Activated naive CD4-positive, alpha-beta T cell treated with anti-CD3 and anti-CD28 coated beads for 36 hours (primary cell): Measurements from ENCODE around the gene B4GALT2. TPM values are rescaled to one million over a fixed set of nuclear protein-coding genes. Genes with fewer than 3 reads are reported as not detected.

ENCODE experiments used
- CTCF ChIA-PET: fragments of 350-600 bp; sonication (Branson Sonifier 250); formaldehyde crosslinking; loops from one replicate; lab custom pipeline; 2021; ENCODE audit warnings: antibody characterized with exemption; lab: Charles Lee
- DNase-seq: peaks from one replicate; pipeline ENCODE4 v3.0.0-alpha.2; 2020
- H3K27ac Mint-ChIP-seq: one replicate; pipeline ENCODE4 v1.8.0; 2021; ENCODE audit warnings: mild to moderate bottlenecking, mixed read lengths
- H3K27me3 Mint-ChIP-seq: one replicate; pipeline ENCODE4 v1.8.0; 2021; ENCODE audit warnings: low read depth, mixed read lengths
- H3K36me3 Mint-ChIP-seq: one replicate; pipeline ENCODE4 v1.8.0; 2021; ENCODE audit warnings: low read depth, mixed read lengths
- H3K4me1 Mint-ChIP-seq: one replicate; pipeline ENCODE4 v1.8.0; 2021; ENCODE audit warnings: low read depth, mixed read lengths
- H3K4me3 Mint-ChIP-seq: one replicate; pipeline ENCODE4 v1.8.0; 2021; ENCODE audit warnings: mild to moderate bottlenecking, moderate library complexity, mixed read lengths
- H3K9me3 Mint-ChIP-seq: one replicate; pipeline ENCODE4 v1.8.0; 2021; ENCODE audit warnings: mixed read lengths
- intact Hi-C: fragments of 100-400 bp; cut with micrococcal nuclease; formaldehyde crosslinking; loops from one replicate; pipeline ENCODE4 v1.15.1; 2023
- total RNA-seq, 2 experiments: library from RNA; stranded (reverse); gene quantifications; one replicate each; pipeline ENCODE4 v1.2.3, GENCODE V29; 2021

The B4GALT2 gene
- total RNA-seq, 2 experiments from 2014 or later, result 18.7 to 19.2 TPM

DNA sequence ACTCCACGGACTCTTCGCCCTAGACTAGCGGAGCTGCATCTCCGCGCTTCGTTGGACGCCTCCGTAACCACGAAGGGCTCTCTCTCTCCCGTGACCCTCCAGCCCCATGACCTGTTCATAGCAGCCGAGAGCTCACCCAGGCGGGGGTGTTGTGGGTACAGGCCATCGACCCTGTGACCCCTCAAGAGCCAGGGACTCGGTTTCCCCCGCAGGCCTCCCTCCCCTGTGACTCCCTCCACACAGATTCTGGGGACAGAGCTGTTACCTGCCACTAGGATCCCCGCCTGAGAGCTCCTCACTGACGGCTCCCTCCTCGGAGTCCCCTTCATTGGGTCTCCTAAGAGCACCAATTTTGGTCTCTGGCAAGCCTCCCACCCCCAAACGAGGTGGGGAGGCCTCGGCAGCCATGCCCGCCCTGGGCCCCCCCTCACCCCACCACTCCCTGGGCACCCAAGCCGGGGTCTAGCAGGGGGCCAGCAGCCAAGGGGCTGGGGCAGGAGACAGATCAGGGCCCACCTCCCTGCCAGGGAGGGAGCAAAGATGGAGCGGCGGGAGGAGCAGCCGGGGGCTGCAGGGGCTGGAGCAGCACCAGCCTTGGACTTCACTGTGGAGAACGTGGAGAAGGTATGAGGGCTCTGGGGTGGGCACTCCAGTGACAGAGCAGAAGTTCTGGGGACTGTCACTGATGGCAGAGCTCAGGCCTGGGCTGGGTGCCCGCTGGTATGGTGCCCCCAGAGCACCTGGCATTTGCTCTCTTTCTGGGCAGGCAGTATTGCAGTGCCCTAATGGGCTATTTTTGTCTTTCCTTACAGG lies 31.7 kb upstream of the B4GALT2 start:
- H3K9me3 Mint-ChIP-seq, result no peaks in the 10 kb centered on the region
- intact Hi-C loops, result loop anchor here (10.0 kb wide), 1 partner anchor 582 kb away; the partner anchor contains the start of gene ELOVL1
- peak; percentile 26 for DNase-seq
- H3K36me3 Mint-ChIP-seq, result peaks cover 7% of the 10 kb centered on the region
- no peaks in the 10 kb centered on the region for H3K27me3 Mint-ChIP-seq
- H3K27ac Mint-ChIP-seq, result peak overlapping the region; percentile 88
- H3K4me3 Mint-ChIP-seq, result peak overlapping the region; percentile 90
- H3K4me1 Mint-ChIP-seq, result peaks cover 41% of the 10 kb centered on the region
- CTCF ChIA-PET, result interaction anchor here (0.6 to 5.6 kb wide), 10 partner anchors 10 to 183 kb away, joined by 3 to 76 read pairs (median 4); partner anchors contain the start of gene ARTN

DNA sequence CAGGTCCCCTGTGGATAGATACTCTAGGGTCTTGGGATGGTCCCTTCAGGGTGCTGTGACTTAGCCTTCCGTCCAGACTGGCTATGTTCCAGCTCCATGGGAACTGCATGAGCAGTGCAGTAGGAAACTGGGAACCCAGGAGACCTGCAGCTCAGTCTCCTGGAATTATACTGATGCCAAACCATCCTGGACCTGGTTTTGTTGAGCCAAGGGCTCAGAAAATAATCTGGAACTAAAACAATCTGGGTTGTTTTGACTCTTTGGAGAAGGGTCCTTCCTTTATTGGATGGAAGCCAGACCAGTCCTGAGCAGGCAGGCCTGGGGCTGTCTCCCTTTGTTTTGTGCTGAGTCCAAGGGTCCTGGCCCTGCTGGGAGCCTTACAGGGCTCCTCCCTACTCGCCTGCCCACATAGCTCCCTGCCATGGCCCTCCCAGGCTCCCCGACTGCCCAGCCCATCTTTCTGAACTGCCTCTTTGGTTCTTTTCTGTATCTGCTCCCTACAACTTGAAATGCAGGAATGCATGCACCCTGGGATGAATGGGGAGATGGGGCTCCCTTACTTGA lies 31.1 kb upstream of the B4GALT2 start:
- no peak for DNase-seq
- Mint-ChIP-seq H3K9me3 (no peaks in the 10 kb centered on the region), H3K36me3 (peaks cover 7% of the 10 kb centered on the region), H3K4me3 (peak overlapping the region; percentile 90), H3K4me1 (peaks cover 39% of the 10 kb centered on the region), H3K27ac (peak overlapping the region; percentile 68), H3K27me3 (no peaks in the 10 kb centered on the region)
- intact Hi-C loops, result loop anchor here (10.0 kb wide), 1 partner anchor 583 kb away; the partner anchor contains the start of gene ELOVL1
- CTCF ChIA-PET, result interaction anchor here (0.6 to 0.9 kb wide), 2 partner anchors 37 to 100 kb away, joined by 3 to 4 read pairs; no protein-coding TSS in a partner anchor

DNA sequence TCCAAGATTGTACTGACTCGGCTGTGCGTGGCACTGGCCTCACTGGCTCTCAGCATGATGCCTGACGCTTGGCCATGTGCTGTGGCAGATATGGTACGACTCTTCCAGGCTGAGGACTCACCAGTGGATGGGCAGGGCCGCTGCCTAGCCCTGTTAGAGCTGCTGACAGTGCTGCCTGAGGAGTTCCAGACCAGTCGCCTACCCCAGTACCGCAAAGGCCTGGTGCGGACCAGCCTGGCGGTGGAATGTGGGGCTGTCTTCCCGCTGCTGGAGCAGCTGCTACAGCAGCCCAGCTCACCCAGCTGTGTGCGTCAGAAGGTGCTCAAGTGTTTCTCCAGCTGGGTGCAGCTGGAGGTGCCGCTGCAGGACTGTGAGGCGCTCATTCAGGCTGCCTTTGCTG lies 29.3 kb upstream of the B4GALT2 start:
- H3K4me3 Mint-ChIP-seq, result no peak overlapping the region
- H3K9me3 Mint-ChIP-seq, result no peaks in the 10 kb centered on the region
- DNase-seq, result no peak
- intact Hi-C loops, result loop anchor here (10.0 kb wide), 1 partner anchor 585 kb away; the partner anchor contains the start of gene ELOVL1
- H3K36me3 Mint-ChIP-seq, result peaks cover 2% of the 10 kb centered on the region
- no peaks in the 10 kb centered on the region for H3K27me3 Mint-ChIP-seq
- H3K4me1 Mint-ChIP-seq, result peaks cover 33% of the 10 kb centered on the region
- CTCF ChIA-PET, result interaction anchor here (0.7 to 3.1 kb wide), 5 partner anchors 14 to 422 kb away, joined by 3 to 8 read pairs (median 4); no protein-coding TSS in a partner anchor
- H3K27ac Mint-ChIP-seq, result no peak overlapping the region

DNA sequence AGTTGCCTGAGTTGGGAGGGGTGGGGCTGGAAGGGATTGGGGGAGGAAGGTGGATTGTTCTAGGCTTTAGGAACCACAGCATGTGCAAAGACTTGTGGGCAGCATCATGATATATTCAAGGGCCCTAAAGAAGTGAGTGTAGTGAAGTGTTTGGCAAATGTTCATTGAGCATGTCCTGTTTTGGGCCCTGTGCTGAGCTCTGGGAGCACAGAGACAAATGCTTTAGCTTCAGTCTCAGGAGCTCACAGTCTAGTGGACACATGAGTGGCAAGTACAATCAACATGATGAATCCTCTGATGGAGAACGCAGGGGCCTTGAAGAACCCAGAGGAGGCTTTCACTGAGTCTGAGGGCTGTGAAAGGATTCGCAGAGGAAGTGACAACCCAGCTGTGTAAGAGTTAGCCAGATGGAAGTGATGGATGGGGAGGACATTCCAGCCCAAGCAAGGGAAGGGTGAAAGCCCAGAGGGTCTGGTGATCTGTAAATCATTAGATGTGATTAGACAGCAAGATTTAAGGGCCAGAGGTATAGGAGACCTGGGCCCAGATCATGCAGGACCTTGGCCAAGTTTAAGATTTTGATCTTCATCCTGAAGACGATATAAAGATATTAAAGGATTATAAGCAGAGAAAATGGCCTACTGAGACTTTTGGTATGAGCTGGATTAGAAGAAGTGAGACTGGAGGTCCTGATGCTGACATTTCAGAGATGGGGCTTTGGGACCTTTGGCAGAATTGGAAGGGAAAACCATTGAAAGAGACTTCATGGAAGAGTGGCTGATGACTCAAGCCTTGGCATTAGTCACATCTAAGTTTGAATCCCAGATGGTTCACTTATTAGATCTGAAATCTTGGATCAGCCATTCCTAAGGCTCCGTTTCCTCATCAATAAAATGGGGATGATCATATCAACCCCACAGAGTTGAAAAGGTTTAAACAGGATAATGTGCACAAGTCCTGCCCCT lies 27.7 kb upstream of the B4GALT2 start:
- Mint-ChIP-seq H3K4me1 (peaks cover 21% of the 10 kb centered on the region), H3K4me3 (no peak overlapping the region)

DNA sequence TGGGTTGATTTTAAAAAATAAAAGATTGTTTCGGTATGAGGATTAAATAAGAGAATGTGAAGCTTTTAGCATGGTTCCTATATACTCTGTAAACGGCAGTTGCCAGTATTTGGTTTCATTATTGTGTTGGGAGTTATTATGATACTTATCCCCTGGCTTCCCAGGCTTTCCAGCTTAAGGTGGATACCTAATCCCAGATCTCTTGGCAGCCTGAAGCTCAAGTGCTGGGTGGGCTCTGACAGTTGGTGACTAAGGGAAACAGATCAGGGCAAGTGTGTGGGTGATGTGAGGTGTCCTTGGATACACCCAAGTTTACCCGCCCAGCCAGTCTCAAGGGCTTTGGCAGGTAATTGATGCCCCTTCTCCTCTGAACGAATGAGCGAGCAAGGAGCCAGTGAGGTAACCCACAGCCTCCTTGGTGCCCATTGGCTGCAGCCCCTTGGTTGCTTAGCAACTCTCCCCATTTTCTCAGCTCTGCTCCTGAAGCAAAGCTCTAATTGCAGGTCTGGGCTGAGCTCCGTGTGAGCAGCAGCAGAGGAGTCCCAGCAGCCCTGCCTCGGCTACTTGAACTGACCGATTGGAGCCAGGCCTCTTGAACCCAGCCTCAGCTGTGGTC lies 26.2 kb upstream of the B4GALT2 start:
- H3K27me3 Mint-ChIP-seq, result no peaks in the 10 kb centered on the region
- no peak overlapping the region for H3K27ac Mint-ChIP-seq
- no peak for DNase-seq
- H3K4me1 Mint-ChIP-seq, result peaks cover 17% of the 10 kb centered on the region
- CTCF ChIA-PET, result interaction anchor here (2.0 kb wide), 1 partner anchor 18 kb away, joined by 6 read pairs; no protein-coding TSS in a partner anchor
- no peak overlapping the region for H3K4me3 Mint-ChIP-seq
- intact Hi-C loops, result no loop called here
- H3K36me3 Mint-ChIP-seq, result peaks cover 6% of the 10 kb centered on the region
- no peaks in the 10 kb centered on the region for H3K9me3 Mint-ChIP-seq

More for the DNA sequence above, 27.7 kb upstream of the B4GALT2 start:
- H3K36me3 Mint-ChIP-seq, result peaks cover 2% of the 10 kb centered on the region
- H3K27ac Mint-ChIP-seq, result no peak overlapping the region
- CTCF ChIA-PET, result interaction anchor here (1.0 to 3.1 kb wide), 3 partner anchors 13 to 423 kb away, joined by 4 to 8 read pairs (median 4); no protein-coding TSS in a partner anchor
- no peak for DNase-seq
- no peaks in the 10 kb centered on the region for H3K9me3 Mint-ChIP-seq
- H3K27me3 Mint-ChIP-seq, result no peaks in the 10 kb centered on the region
- intact Hi-C loops, result no loop called here

DNA sequence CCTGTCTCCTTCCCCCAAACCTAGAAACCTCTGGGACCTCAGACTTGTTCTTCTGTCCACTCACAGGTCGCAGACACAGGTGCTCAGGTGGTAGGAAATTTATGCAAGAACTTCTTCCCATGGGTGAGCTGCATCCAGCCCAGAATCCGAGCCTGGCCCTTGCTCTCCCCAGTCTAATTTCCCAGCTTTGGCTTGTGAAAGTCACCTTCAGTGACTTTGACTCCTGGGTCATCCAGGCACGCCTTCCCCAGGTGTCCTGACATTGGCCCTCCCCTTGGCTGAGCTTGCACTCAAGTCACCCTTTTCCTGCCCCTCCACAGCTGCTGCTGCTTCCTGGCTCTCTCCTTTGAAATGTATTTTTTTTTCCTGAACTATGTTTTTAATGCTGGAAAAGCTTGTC lies 25.6 kb upstream of the B4GALT2 start:
- CTCF ChIA-PET, result interaction anchor here (2.0 kb wide), 1 partner anchor 18 kb away, joined by 6 read pairs; no protein-coding TSS in a partner anchor
- H3K4me3 Mint-ChIP-seq, result no peak overlapping the region

DNA sequence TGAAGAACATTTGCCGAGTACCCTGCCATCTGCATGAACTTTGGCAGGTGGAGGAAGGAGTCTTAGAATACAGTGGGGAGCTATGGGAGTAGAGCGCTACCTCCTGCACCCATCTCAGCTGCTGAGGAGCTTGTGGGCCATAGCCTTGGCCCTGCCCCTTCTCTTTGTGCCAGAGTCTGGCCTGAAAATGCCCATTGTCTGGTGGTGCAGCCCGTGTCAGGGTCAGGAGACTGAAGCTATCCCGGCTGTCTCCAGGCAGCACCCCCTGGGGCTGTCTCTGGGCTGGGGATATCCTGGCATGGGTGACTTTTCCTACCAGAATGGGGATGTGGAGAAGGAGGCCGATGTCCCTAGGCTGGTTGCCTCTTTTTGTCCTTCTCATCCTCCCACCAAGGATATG lies 25.0 kb upstream of the B4GALT2 start:
- Mint-ChIP-seq H3K9me3 (no peaks in the 10 kb centered on the region), H3K27me3 (no peaks in the 10 kb centered on the region), H3K27ac (no peak overlapping the region), H3K36me3 (peaks cover 8% of the 10 kb centered on the region), H3K4me3 (no peak overlapping the region), H3K4me1 (peaks cover 5% of the 10 kb centered on the region)
- no peak for DNase-seq
- CTCF ChIA-PET, result interaction anchor here (0.7 to 2.0 kb wide), 3 partner anchors 19 to 191 kb away, joined by 4 to 6 read pairs (median 4); no protein-coding TSS in a partner anchor
- intact Hi-C loops, result no loop called here

More for the DNA sequence above, 25.6 kb upstream of the B4GALT2 start:
- intact Hi-C loops, result no loop called here
- Mint-ChIP-seq H3K36me3 (peaks cover 8% of the 10 kb centered on the region), H3K4me1 (peaks cover 12% of the 10 kb centered on the region), H3K9me3 (no peaks in the 10 kb centered on the region), H3K27me3 (no peaks in the 10 kb centered on the region), H3K27ac (no peak overlapping the region)
- DNase-seq, result no peak

DNA sequence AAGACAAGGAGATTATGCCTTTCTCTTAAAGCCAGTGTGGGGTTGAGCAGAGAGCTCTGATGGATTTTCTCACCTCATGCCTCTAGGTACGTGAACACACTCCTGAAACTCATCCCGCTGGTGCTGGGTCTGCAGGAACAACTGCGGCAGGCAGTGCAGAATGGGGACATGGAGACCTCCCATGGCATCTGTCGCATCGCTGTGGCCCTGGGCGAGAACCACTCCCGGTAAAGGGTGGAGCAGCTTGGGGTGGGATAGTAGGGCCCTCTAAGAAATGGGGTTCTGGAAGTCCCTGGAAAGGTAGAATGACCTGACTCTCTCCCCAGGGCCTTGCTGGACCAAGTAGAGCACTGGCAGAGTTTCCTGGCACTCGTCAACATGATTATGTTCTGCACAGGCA lies 22.8 kb upstream of the B4GALT2 start:
- intact Hi-C loops, result no loop called here
- DNase-seq, result no peak
- Mint-ChIP-seq H3K27me3 (no peaks in the 10 kb centered on the region), H3K4me1 (peaks cover 2% of the 10 kb centered on the region), H3K9me3 (no peaks in the 10 kb centered on the region), H3K4me3 (no peak overlapping the region), H3K27ac (no peak overlapping the region), H3K36me3 (peaks cover 7% of the 10 kb centered on the region)
- CTCF ChIA-PET, result interaction anchor here (1.0 kb wide), 1 partner anchor 21 kb away, joined by 5 read pairs; no protein-coding TSS in a partner anchor

DNA sequence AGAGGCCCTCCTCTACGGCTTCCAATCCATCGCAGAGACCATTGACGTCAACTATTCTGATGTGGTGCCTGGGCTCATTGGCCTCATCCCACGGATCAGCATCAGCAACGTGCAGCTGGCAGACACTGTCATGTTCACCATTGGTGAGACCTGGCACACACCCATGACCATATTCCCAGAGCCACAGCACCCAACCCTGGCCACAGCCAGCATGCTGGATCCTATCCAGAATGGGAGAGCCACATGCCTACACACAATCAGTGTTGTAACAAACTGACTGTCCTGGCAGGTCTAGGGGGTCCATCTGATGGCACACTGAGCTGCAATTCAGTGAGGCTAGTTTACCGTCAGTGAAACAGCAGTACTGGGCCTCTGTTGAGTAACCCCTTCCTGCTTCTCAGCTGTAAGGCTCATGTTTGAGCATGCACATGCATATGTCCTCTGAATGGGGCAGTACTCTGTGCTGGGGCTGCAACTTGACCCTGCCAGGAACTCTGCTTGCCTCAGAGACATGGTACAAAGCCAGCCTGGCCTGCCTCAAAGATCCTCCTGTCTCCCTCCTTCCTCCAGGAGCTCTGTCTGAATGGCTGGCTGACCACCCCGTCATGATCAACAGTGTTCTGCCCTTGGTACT lies 21.5 kb upstream of the B4GALT2 start:
- Mint-ChIP-seq H3K27ac (no peak overlapping the region), H3K9me3 (no peaks in the 10 kb centered on the region), H3K36me3 (peaks cover 11% of the 10 kb centered on the region), H3K4me1 (no peaks in the 10 kb centered on the region), H3K4me3 (no peak overlapping the region), H3K27me3 (no peaks in the 10 kb centered on the region)
- DNase-seq, result no peak
- intact Hi-C loops, result no loop called here
- CTCF ChIA-PET, result interaction anchor here (0.6 kb wide), 1 partner anchor 24 kb away, joined by 3 read pairs; the partner anchor contains the start of gene ARTN

DNA sequence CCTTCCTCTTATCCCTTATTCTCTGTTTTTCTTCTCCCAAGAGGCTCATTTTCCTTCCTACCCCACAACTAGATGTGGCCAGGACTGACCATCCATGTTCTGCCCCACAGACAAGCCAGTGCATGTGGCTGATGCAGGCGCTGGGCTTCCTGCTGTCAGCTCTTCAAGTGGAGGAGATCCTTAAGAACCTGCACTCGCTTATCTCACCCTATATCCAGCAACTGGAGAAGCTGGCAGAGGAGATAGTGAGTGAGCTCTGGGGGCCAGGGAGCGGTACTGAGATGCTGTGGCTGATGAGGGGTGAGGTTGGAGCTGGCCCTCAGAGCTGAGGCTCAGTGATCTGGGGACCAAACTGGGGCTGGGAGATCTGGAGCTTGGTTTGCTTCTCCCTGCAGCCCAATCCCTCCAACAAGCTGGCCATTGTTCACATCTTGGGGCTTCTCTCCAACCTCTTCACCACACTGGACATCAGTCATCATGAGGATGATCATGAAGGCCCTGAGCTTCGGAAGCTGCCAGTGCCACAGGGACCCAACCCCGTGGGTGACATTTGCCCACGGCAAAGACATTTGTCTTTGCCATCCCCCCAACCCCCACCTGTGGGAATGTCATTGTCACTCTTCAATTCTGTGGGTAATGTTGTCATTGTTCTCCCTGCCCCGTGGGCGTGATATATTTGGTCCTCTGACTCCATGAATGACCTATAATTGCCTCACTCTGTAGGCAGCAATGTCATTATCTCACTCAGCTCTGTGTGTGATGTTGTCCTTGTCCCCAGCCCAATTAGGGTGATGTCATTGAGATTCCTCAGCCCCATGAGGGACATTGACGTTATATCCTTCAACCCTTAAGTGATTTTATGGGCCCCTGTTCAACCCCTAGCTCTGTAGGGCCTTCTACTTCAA lies 20.4 kb upstream of the B4GALT2 start:
- no peaks in the 10 kb centered on the region for H3K4me1 Mint-ChIP-seq
- intact Hi-C loops, result no loop called here
- no peak overlapping the region for H3K4me3 Mint-ChIP-seq
- H3K36me3 Mint-ChIP-seq, result peaks cover 11% of the 10 kb centered on the region
- CTCF ChIA-PET, result interaction anchor here (0.6 to 1.3 kb wide), 3 partner anchors 13 to 89 kb away, joined by 3 to 4 read pairs (median 3); partner anchors contain the start of gene ARTN
- no peak overlapping the region for H3K27ac Mint-ChIP-seq
- H3K9me3 Mint-ChIP-seq, result no peaks in the 10 kb centered on the region
- H3K27me3 Mint-ChIP-seq, result no peaks in the 10 kb centered on the region
- DNase-seq, result no peak
